DMS153 treated with DMSO at 0.1 percent for 48 hours (cell line): Measurements from ENCODE around the gene EXOSC6.
"Not testable (repeated sequence)": the region's sequence is repeated elsewhere in the genome, so short reads cannot be mapped to it uniquely, and the experiment has no call there.

Source experiments
- DNase-seq: peaks from one replicate; lab custom pipeline; 2025; ENCODE audit not compliant: unreplicated experiment; lab: John Stamatoyannopoulos, UW

EXOSC6 gene

GRCh38 chr16:70251629-70252354, at the start of gene EXOSC6:
TSS of gene EXOSC6 (minus strand) at chr16:70251940. CDS start at chr16:70251900, 40 bp downstream.
- DNase-seq, result peak; percentile 84

GRCh38 chr16:70301121-70301520, 49.4 kb upstream of the EXOSC6 start:
- DNase-seq, result no peak

DNA sequence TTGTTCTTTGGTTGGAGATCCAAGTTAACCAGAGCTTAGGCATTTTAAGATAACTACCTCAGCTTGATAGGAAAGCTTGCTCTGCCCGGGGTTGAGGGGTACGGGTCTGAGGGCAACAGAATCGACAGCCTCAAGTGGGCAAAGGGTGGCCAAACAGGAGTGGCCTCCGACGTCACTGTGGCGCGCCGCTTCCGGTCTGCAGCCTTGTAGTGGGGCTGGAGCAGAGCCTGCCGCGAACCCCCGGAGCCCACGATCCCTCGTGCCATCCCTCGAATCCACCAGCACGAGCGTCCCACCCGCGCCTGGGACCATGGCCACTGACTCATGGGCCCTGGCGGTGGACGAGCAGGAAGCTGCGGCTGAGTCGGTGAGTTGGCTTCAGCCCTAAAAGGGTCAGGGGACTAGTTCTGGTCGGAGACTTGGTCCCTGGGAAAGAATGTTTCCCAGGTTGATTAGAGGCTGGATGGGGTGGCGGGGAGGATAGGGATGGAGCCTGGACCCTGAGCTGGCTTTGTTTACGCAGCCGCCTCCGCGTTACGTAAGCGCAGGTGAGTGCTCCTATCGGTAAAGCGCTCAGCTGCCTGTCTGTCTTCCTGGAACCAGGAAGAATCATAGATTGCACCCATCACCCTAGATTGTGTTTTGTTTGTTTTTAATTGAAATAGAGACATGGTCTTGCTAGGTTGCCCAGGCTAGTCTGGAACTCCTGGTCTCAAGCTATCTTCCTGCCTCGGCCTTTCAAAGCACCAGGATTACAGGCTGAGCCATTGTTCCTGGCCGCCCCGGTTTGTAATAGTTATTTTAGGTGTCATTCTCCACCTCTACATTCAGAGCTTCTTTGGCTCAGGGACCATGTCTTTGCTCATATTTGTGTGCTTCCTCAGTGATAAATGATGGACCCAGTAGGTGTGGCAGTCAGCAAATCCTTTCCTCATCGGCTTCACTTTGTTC, 47.5 kb upstream of the EXOSC6 start, which contains the start of gene DDX19B:
DDX19B (plus strand) TSS at position 199 of the 951 bp plus-strand sequence; CDS start at position 311, 112 bp downstream.
- peak; percentile 34 for DNase-seq

DNA sequence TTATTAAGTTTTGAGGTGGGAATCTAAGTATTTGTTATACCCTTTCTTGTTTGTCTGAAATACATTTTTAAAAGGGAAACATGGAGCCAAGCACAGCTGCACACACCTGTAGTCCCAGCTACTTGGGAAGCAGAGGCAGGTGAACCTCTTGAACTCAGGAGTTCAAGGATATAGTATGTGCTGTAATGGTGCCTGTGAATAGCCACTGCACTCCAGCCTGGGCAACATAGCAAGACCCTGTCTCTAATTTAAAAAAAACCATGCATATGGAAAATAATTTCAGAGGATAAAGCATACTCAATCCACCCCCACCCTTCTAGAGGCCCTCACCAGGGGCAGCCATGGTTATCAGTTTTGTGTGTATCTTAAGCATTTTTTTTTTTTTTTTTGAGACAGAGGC, 43.9 kb upstream of the EXOSC6 start:
- DNase-seq, result no peak

DNA sequence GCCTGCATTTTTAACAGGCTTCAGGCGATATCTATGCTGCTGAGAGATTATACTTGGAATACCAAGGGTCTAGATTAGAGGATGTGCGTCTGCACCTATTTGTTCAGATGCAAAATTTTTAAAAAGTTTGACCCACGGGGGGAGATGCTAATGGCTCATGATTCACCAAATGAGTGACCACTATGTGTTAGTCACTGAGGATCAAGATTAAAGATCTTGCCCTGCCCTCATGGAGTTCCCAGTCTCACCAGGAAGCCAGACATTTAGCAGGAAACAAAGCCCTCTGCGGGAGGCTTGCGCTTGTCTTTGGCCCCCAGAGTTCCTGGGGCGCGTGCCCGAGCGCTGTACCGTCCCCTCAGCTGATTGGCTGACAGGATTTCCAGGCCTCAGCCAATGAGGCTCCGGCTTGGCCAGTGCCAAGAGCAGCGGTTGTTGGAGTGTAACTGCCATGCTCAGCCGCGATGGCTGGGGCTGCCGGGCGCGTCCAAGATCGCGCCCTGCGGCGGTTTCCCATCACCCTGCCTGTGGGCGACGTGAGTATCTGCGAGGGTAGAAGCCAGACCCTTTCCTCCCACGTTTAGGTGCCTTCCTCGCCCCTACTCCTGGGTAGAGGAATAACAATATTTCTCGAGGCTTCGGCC, 42.8 kb upstream of the EXOSC6 start:
- DNase-seq, result no peak

- DNase-seq, result not testable (repeated sequence)
These were observed 40.4 kb upstream of the EXOSC6 start for GRCh38 chr16:70292148-70292547.

- DNase-seq, result no peak
These were observed 39.3 kb upstream of the EXOSC6 start for GRCh38 chr16:70290949-70291519.

- peak; percentile 97 for DNase-seq
These were observed 37.7 kb upstream of the EXOSC6 start, which contains the start of gene AARS1 for GRCh38 chr16:70289229-70290094. TSS of gene AARS1 (minus strand) at chr16:70289506. CDS start at chr16:70282763, 6,743 bp downstream.

DNA sequence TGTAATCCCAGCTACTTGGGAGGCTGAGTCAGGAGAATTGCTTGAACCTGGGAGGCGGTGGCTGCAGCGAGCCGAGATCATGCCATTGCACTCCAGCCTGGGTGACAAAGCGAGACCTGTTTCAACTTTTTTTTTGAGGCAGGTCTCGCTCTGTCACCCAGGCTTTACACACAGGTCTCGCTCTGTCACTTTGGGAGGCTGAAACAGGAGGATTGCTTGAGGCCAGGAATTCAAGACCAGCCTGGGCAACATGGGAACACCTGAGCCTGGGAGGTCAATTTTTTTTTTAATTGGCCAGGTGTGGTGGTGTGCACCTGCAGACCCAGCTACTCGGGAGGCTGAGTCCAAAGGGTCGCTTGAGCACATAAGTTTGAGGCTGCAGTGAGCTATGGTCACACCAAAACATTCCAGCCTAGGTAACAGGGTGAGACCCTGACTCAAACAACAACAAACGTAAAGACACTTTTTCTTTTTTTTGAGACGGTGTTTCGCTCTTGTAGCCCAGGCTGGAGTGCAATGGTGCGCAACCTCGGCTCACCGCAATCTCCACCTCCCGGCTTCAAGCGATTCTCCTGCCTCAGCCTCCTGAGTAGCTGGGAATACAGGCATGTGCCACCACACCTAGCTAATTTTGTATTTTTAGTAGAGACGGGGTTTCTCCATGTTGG, 35.7 kb upstream of the EXOSC6 start:
- not testable (repeated sequence) for DNase-seq

- no peak for DNase-seq
These were observed 24.7 kb upstream of the EXOSC6 start for GRCh38 chr16:70276392-70276791.

- no peak for DNase-seq
These were observed 20.0 kb upstream of the EXOSC6 start for GRCh38 chr16:70271696-70272095.

- DNase-seq, result no peak
These were observed 18.4 kb upstream of the EXOSC6 start for GRCh38 chr16:70270176-70270575.

DNA sequence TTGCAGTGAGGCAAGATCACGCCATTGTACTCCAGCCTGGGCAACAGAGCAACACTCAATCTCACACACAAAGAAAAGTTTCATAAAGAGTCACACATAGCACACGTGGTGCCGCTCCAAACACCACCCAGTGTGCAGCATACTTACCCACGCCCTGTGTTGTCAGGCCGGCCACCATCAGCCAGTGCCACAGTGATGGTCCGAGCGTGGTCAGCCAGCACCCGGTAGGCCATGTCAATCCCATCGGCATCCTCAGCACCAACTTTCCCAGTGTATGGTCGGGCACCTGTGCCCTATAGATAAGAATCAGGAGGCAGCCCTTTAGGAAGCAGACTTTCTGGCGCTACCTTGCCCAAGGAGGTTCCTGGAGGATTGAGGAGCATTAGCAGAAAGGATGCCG, 17.7 kb upstream of the EXOSC6 start:
- DNase-seq, result no peak

DNA sequence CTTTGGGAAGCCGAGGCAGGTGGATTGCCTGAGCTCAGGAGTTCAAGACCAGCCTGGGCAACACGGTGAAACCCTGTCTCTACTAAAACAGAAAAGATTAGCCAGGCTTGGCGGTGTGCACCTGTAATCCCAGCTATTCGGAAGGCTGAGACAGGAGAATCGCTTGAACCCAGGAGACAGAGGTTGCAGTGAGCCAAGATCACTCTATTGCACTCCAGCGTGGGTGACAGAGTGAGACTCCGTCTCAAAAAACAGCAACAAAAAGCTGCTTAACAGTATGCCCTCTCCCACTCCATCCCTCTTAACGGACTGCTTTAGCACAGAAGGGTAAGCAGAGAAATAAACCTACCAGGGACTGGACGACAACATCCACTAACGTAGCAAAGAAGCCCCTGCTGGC, 16.2 kb upstream of the EXOSC6 start:
- not testable (repeated sequence) for DNase-seq

GRCh38 chr16:70267516-70267915, 15.8 kb upstream of the EXOSC6 start:
- no peak for DNase-seq

DNA sequence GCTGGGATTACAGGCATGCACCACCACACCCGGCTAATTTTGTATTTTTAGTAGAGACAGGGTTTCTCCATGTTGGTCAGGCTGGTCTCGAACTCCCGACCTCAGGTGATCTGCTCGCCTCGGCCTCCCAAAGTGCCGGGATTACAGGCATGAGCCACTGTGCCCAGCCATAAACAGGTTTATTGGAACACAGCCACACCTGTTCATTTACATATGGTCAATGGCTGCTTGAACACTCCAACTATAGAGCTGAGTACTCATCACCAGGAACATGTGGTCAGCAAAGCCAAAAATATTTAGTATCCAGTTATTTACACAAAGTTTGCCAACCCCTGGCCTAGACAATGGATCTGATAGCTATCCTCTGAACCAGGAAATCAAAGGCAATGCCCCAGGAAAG, 8.2 kb upstream of the EXOSC6 start:
- not testable (repeated sequence) for DNase-seq

GRCh38 chr16:70258946-70259345, 7.2 kb upstream of the EXOSC6 start:
- DNase-seq, result no peak

DNA sequence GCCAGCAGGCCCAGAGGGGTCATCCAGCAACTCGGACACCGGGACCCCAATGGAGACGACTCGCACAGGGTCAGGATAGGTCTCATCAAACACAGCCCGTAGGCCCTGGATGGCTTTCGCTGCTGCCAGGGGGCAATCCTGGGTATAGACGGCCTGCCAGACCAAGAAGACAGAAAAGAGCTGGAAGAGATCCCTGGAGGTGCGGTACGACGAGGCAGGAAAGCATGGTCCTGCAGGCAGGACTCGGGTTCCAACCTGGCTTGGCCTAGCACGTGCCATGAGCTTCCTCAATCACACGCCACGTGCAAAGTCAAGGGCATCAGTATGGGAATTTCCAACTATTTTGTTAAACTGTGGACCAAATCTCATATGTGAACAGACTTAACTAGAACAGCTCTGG, 6.3 kb upstream of the EXOSC6 start:
- no peak for DNase-seq

DNA sequence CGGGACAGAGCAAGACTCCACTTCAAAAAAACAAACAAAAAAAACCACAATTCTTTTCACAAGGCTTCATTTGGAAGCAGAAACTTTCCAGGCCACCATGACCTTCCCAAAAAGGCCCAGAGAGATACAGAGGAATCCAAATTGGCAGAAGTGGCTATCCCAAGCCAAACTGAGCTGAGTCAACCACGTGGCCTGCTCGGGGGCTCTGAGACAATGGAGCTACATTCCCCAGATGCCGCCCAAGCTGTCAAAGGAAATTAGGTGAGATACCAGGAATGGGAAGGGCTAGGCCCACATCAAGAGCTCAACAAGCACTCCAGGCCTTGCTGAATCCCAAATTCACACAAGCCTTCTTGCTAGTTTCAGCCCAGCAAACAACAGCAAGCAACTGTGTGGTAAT, 5.7 kb upstream of the EXOSC6 start:
- DNase-seq, result no peak
